GM15510 (cell line): ENCODE results near the gene MITF.

Experiments
- POLR2A ChIP-seq: IDR thresholded peaks from 3 replicates; pipeline ENCODE4 v1.6.1; 2011; ENCODE audit warnings: borderline replicate concordance; ENCODE audit not compliant: insufficient read length; ENCODE audit errors: extremely low read depth

Gene MITF

GRCh38 chr3:69825446-69825845 is 86.2 kb downstream of the MITF start:
- TF ChIP-seq POLR2A: no peak

- no peak for TF ChIP-seq POLR2A
These were observed 87.9 kb downstream of the MITF start for GRCh38 chr3:69827127-69827526.

- TF ChIP-seq POLR2A: no peak
These were observed 89.6 kb downstream of the MITF start for GRCh38 chr3:69828817-69829216.

- no peak for TF ChIP-seq POLR2A
These were observed 90.9 kb downstream of the MITF start for GRCh38 chr3:69830147-69830546.

- no peak for TF ChIP-seq POLR2A
These were observed 92.5 kb downstream of the MITF start for GRCh38 chr3:69831737-69832136.

GRCh38 chr3:69833591-69833990 is 94.3 kb downstream of the MITF start:
- TF ChIP-seq POLR2A: no peak

GRCh38 chr3:69838217-69838616 is 99.0 kb downstream of the MITF start:
- TF ChIP-seq POLR2A: no peak

- no peak for TF ChIP-seq POLR2A
These were observed 99.6 kb downstream of the MITF start for GRCh38 chr3:69838696-69839515.

- TF ChIP-seq POLR2A: no peak
These were observed 103.1 kb downstream of the MITF start for GRCh38 chr3:69842351-69842750.

- no peak for TF ChIP-seq POLR2A
These were observed 103.5 kb downstream of the MITF start for GRCh38 chr3:69842789-69843188.

GRCh38 chr3:69844706-69845105 is 105.4 kb downstream of the MITF start:
- TF ChIP-seq POLR2A: no peak

- TF ChIP-seq POLR2A: no peak
These were observed 108.0 kb downstream of the MITF start for GRCh38 chr3:69847303-69847702.

- no peak for TF ChIP-seq POLR2A
These were observed 108.8 kb downstream of the MITF start for GRCh38 chr3:69848113-69848512.

GRCh38 chr3:69850849-69851248 is 111.6 kb downstream of the MITF start:
- no peak for TF ChIP-seq POLR2A

- no peak for TF ChIP-seq POLR2A
These were observed 113.8 kb downstream of the MITF start for GRCh38 chr3:69853027-69853426.

GRCh38 chr3:69855436-69856162 is 116.3 kb downstream of the MITF start:
- TF ChIP-seq POLR2A: no peak
